Liver (tissue), 9 donors: Measurements from ENCODE around the gene TRAPPC5. TPM values are rescaled to one million over a fixed set of nuclear protein-coding genes. Genes with fewer than 3 reads are reported as not detected.

Source experiments
- DNase-seq: peaks from one replicate; pipeline ENCODE4 v3.0.0-alpha.2; 2017; ENCODE audit warnings: low spot score
- H3K27ac ChIP-seq, 2 donors: one replicate each; pipeline ENCODE4 v1.7.0; 2013; ENCODE audit warnings: inconsistent platforms in 2 of 2, low read length in 2 of 2, control low read depth in 1 of 2, low read depth in 1 of 2, mild to moderate bottlenecking in 1 of 2
- H3K27me3 ChIP-seq, 4 donors: one replicate each; pipeline versions ENCODE4 v1.6.1 to v1.7.0; 2013; ENCODE audit warnings: low read length in 3 of 4, inconsistent platforms in 1 of 4, mild to moderate bottlenecking in 1 of 4, moderate library complexity in 1 of 4; ENCODE audit not compliant: control insufficient read depth in 4 of 4, insufficient read depth in 4 of 4
- H3K36me3 ChIP-seq, 4 donors: one replicate each; pipeline versions ENCODE4 v1.6.1 to v1.7.0; 2013; ENCODE audit warnings: low read length in 3 of 4, mild to moderate bottlenecking in 3 of 4, low read depth in 1 of 4, moderate library complexity in 1 of 4; ENCODE audit not compliant: control insufficient read depth in 4 of 4, insufficient read depth in 3 of 4
- H3K4me1 ChIP-seq, 4 donors: one replicate each; pipeline versions ENCODE4 v1.6.1 to v1.7.0; 2013; ENCODE audit warnings: low read length in 3 of 4, mild to moderate bottlenecking in 3 of 4, moderate library complexity in 1 of 4; ENCODE audit not compliant: control insufficient read depth in 4 of 4, insufficient read depth in 4 of 4
- H3K4me3 ChIP-seq, 3 donors: one replicate each; pipeline versions ENCODE4 v1.6.1 to v1.7.0; 2013; ENCODE audit warnings: low read length in 3 of 3, control low read depth in 1 of 3, low read depth in 1 of 3, mild to moderate bottlenecking in 1 of 3
- H3K9ac ChIP-seq, 2 donors: one replicate each; pipeline ENCODE4 v1.7.0; 2013; ENCODE audit warnings: low read length in 2 of 2, mild to moderate bottlenecking in 2 of 2, moderate library complexity in 2 of 2, control low read depth in 1 of 2, low read depth in 1 of 2
- H3K9me3 ChIP-seq, 4 donors: one replicate each; pipeline versions ENCODE4 v1.6.1 to v1.7.0; 2013; ENCODE audit warnings: low read length in 3 of 4; ENCODE audit not compliant: control insufficient read depth in 4 of 4
- ATF3 ChIP-seq: IDR thresholded peaks from 2 replicates; pipeline ENCODE4 v1.6.1; 2016; ENCODE audit warnings: antibody characterized with exemption
- CTCF ChIP-seq: fragments of 150-350 bp; IDR thresholded peaks from 2 replicates; pipeline ENCODE4 v1.5.1; 2017; ENCODE audit warnings: improper control_type of control experiment, low read depth, low read length; ENCODE audit not compliant: missing input control
- EGR1 ChIP-seq, 2 donors: IDR thresholded peaks; 2 replicates each; pipeline ENCODE4 v1.6.1; 2016 to 2018; ENCODE audit warnings: antibody characterized with exemption in 2 of 2, low read depth in 2 of 2
- FOXA2 ChIP-seq: IDR thresholded peaks from 2 replicates; pipeline ENCODE4 v1.6.1; 2016; ENCODE audit warnings: antibody characterized with exemption
- GABPA ChIP-seq, 2 donors: IDR thresholded peaks in 1 of 2; conservative IDR thresholded peaks in 1 of 2; 2 replicates each; pipeline ENCODE4 v1.6.1; 2016; ENCODE audit warnings: antibody characterized with exemption in 2 of 2, mild to moderate bottlenecking in 1 of 2, moderate library complexity in 1 of 2
- HNF4A ChIP-seq, 2 donors: conservative IDR thresholded peaks; 2 replicates each; pipeline ENCODE4 v1.6.1; 2016; ENCODE audit warnings: antibody characterized with exemption in 2 of 2, mild to moderate bottlenecking in 2 of 2
- HNF4G ChIP-seq: IDR thresholded peaks from 2 replicates; pipeline ENCODE4 v1.6.1; 2016; ENCODE audit warnings: antibody characterized with exemption
- JUND ChIP-seq, 2 donors: IDR thresholded peaks; 2 replicates each; pipeline ENCODE4 v1.6.1; 2016; ENCODE audit warnings: antibody characterized with exemption in 2 of 2
- NR2F2 ChIP-seq: IDR thresholded peaks from 2 replicates; pipeline ENCODE4 v1.6.1; 2016; ENCODE audit warnings: antibody characterized with exemption
- RAD21 ChIP-seq, 2 donors: IDR thresholded peaks; 2 replicates each; pipeline ENCODE4 v1.6.1; 2016; ENCODE audit warnings: antibody characterized with exemption in 2 of 2, mild to moderate bottlenecking in 2 of 2
- REST ChIP-seq: IDR thresholded peaks from 2 replicates; pipeline ENCODE4 v1.6.1; 2016; ENCODE audit warnings: antibody characterized with exemption, mild to moderate bottlenecking
- SP1 ChIP-seq: IDR thresholded peaks from 2 replicates; pipeline ENCODE4 v1.6.1; 2018; ENCODE audit warnings: antibody characterized with exemption, mild to moderate bottlenecking
- TAF1 ChIP-seq: conservative IDR thresholded peaks from 2 replicates; pipeline ENCODE4 v1.6.1; 2016; ENCODE audit warnings: antibody characterized with exemption, mild to moderate bottlenecking
- YY1 ChIP-seq: IDR thresholded peaks from 2 replicates; pipeline ENCODE4 v1.6.1; 2016; ENCODE audit warnings: antibody characterized with exemption, mild to moderate bottlenecking
- WGBS: extraction: QIAGEN DNeasy Blood & Tissue Kit; methylation state at CpG from one replicate; pipeline ENCODE4 v1.1.7; 2013; 5-methylcytosine and 5-hydroxymethylcytosine counted together
- polyA plus RNA-seq, 2 donors: library from polyadenylated mRNA; stranded (reverse) in 1 of 2; unstranded in 1 of 2; fragments of 200-250 nt in 1 of 2; fragments of >200 nt in 1 of 2; fragmentation: Nextera tagmentation in 1 of 2; extraction: Ambion mirVana in 1 of 2; gene quantifications; one replicate each; pipeline versions ENCODE4 v1.2.1 to v1.2.3, GENCODE V29; 2013 to 2015
- total RNA-seq, 2 donors: library from RNA; depleted of rRNA; stranded (reverse); fragments of >200 nt; gene quantifications; one replicate each; pipeline ENCODE4 v1.2.3, GENCODE V29; 2014
- TF ChIP-seq, protein P1 (sequence below): IDR thresholded peaks from 2 replicates; pipeline ENCODE4 v1.6.1; 2016; ENCODE audit warnings: antibody characterized with exemption
- TF ChIP-seq, protein P2 (sequence below): IDR thresholded peaks from 2 replicates; pipeline ENCODE4 v1.6.1; 2016; ENCODE audit warnings: antibody characterized with exemption
- donor health status: healthy.
- donor health status: healthy.
- donor health status: healthy.
- donor health status: healthy.
- donor health status: healthy.

Gene TRAPPC5
- total and polyA plus RNA-seq, 4 donors, result 22.5 to 130 (median 55.2) TPM

DNA sequence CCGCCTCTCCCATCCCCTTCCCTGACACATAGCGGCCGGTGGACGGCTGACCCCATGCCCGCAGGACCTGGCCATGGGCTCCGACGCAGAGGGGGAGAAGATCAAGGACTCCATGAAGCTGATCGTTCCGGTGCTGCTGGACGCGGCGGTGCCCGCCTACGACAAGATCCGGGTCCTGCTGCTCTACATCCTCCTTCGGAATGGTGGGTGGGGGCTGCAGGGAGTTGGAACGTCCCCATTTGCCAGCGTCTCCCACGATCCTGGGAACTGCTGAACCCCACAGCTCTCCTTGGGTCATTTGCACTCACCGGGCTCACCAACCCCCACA is 36.1 kb upstream of the TRAPPC5 start:
- Histone ChIP-seq H3K27me3 (no peaks in the 10 kb centered on the region), H3K4me3 (no peak overlapping the region), H3K36me3 (peaks cover 0 to 3% (median 0%) of the 10 kb centered on the region in 4 donors), H3K27ac (no peak overlapping the region), H3K9me3 (no peaks in the 10 kb centered on the region), H3K9ac (no peak overlapping the region), H3K4me1 (peaks cover 0 to 5% (median 0%) of the 10 kb centered on the region in 4 donors)
- TF ChIP-seq, protein P1, sequence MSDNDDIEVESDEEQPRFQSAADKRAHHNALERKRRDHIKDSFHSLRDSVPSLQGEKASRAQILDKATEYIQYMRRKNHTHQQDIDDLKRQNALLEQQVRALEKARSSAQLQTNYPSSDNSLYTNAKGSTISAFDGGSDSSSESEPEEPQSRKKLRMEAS, result no peak
- TF ChIP-seq TAF1 (no peak), REST (no peak), SP1 (no peak), ATF3 (no peak), HNF4A (conservative IDR thresholded peaks at IDR 0.05) (no peak), RAD21 (IDR thresholded peaks at IDR 0.05) (no peak), JUND (IDR thresholded peaks at IDR 0.05) (no peak), CTCF (no peak), YY1 (no peak), NR2F2 (no peak), HNF4G (no peak), EGR1 (IDR thresholded peaks at IDR 0.05; ENCODE audit: low read depth in 2 of 2) (no peak)
- DNase-seq, result no peak
- WGBS, result 98% methylated on average over 20 of the region's 20 CpGs

- 90% methylated on average over 14 of the region's 14 CpGs for WGBS
- peaks cover 0 to 3% (median 0%) of the 10 kb centered on the region in 4 donors for H3K36me3 ChIP-seq
- H3K27ac ChIP-seq, result no peak overlapping the region
- DNase-seq, result no peak
- H3K9ac ChIP-seq, result no peak overlapping the region
- TF ChIP-seq REST (no peak), JUND (IDR thresholded peaks at IDR 0.05) (no peak), SP1 (no peak), FOXA2 (no peak), HNF4A (conservative IDR thresholded peaks at IDR 0.05) (no peak), HNF4G (no peak), GABPA (IDR thresholded peaks at IDR 0.05 in 1 of 2, conservative IDR thresholded peaks at IDR 0.05 in 1 of 2) (no peak)
- TF ChIP-seq, protein P2, sequence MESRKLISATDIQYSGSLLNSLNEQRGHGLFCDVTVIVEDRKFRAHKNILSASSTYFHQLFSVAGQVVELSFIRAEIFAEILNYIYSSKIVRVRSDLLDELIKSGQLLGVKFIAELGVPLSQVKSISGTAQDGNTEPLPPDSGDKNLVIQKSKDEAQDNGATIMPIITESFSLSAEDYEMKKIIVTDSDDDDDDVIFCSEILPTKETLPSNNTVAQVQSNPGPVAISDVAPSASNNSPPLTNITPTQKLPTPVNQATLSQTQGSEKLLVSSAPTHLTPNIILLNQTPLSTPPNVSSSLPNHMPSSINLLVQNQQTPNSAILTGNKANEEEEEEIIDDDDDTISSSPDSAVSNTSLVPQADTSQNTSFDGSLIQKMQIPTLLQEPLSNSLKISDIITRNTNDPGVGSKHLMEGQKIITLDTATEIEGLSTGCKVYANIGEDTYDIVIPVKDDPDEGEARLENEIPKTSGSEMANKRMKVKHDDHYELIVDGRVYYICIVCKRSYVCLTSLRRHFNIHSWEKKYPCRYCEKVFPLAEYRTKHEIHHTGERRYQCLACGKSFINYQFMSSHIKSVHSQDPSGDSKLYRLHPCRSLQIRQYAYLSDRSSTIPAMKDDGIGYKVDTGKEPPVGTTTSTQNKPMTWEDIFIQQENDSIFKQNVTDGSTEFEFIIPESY, result no peak
- TF ChIP-seq, protein P1, result no peak
- H3K9me3 ChIP-seq, result no peaks in the 10 kb centered on the region
- H3K4me3 ChIP-seq, result no peak overlapping the region
- peaks cover 0 to 5% (median 0%) of the 10 kb centered on the region in 4 donors for H3K4me1 ChIP-seq
- no peaks in the 10 kb centered on the region for H3K27me3 ChIP-seq
Measured at GRCh38 chr19:7645163-7645562, 35.5 kb upstream of the TRAPPC5 start.
